HG03060 (cell line): ENCODE measurements around the gene ERMARD.

Source experiments
- ATAC-seq: cut with Tn5 transposase; IDR thresholded peaks from one replicate; pipeline ENCODE4 v1.9.1; 2021; ENCODE audit warnings: low read depth, moderate number of reproducible peaks; ENCODE audit not compliant: unreplicated experiment

The ERMARD gene

GRCh38 chr6:169780571-169781091 lies 29.2 kb downstream of the ERMARD start:
- no peak for ATAC-seq

- no peak for ATAC-seq
Observed at GRCh38 chr6:169782966-169783365, 31.5 kb downstream of the ERMARD start.

- no peak for ATAC-seq
Observed at GRCh38 chr6:169783401-169783800, 32.0 kb downstream of the ERMARD start.

- ATAC-seq = no peak
Observed at GRCh38 chr6:169783971-169784820, 32.8 kb downstream of the ERMARD start.

- no peak for ATAC-seq
Observed at GRCh38 chr6:169784821-169785340, 33.5 kb downstream of the ERMARD start.

GRCh38 chr6:169785566-169785965 lies 34.1 kb downstream of the ERMARD start:
- ATAC-seq = no peak

- no peak for ATAC-seq
Observed at GRCh38 chr6:169786349-169786748, 34.9 kb downstream of the ERMARD start.

- no peak for ATAC-seq
Observed at GRCh38 chr6:169787797-169788196, 36.4 kb downstream of the ERMARD start.

- no peak for ATAC-seq
Observed at GRCh38 chr6:169788809-169789145, 37.4 kb downstream of the ERMARD start.

- no peak for ATAC-seq
Observed at GRCh38 chr6:169789146-169789943, 37.9 kb downstream of the ERMARD start.

- no peak for ATAC-seq
Observed at GRCh38 chr6:169789944-169790927, 38.8 kb downstream of the ERMARD start.

- no peak for ATAC-seq
Observed at GRCh38 chr6:169791721-169792131, 40.3 kb downstream of the ERMARD start.

- ATAC-seq = no peak
Observed at GRCh38 chr6:169792306-169793015, 41.0 kb downstream of the ERMARD start.

GRCh38 chr6:169793408-169793807 lies 42.0 kb downstream of the ERMARD start:
- ATAC-seq = no peak

- no peak for ATAC-seq
Observed at GRCh38 chr6:169794317-169795055, 43.1 kb downstream of the ERMARD start.

- no peak for ATAC-seq
Observed at GRCh38 chr6:169795196-169795595, 43.8 kb downstream of the ERMARD start.

- no peak for ATAC-seq
Observed at GRCh38 chr6:169798764-169799473, 47.5 kb downstream of the ERMARD start.

GRCh38 chr6:169799474-169799926 lies 48.1 kb downstream of the ERMARD start:
- ATAC-seq = no peak
